Activated CD8-positive, alpha-beta memory T cell treated with anti-CD3 and anti-CD28 coated beads for 1 hour (primary cell): ENCODE data around the gene DDRGK1.
"Not testable (repeated sequence)": the region's sequence is repeated elsewhere in the genome, so short reads cannot be mapped to it uniquely, and the experiment has no call there.

Experiments
- DNase-seq, 2 donors: peaks; one replicate each; pipeline ENCODE4 v3.0.0-alpha.2; 2020; ENCODE audit warnings: low read depth in 1 of 2; ENCODE audit errors: extremely low read depth in 1 of 2

The DDRGK1 gene

GRCh38 chr20:3218307-3218988 lies 14.0 kb upstream of the DDRGK1 start:
- peak; percentile 32 to 63 for DNase-seq

GRCh38 chr20:3215359-3215917 lies 11.0 kb upstream of the DDRGK1 start:
- DNase-seq, result not testable (repeated sequence)

GRCh38 chr20:3213226-3213625 lies 8.7 kb upstream of the DDRGK1 start:
- DNase-seq, result no peak

- no peak for DNase-seq
Measured at GRCh38 chr20:3210346-3210745, 5.9 kb upstream of the DDRGK1 start.

- no peak for DNase-seq
Measured at GRCh38 chr20:3209946-3210317, 5.5 kb upstream of the DDRGK1 start.

- peak in 1 of 2 donors; percentile 33 for DNase-seq
Measured at GRCh38 chr20:3209257-3209945, 4.9 kb upstream of the DDRGK1 start, which contains the start of gene ITPA. ITPA (plus strand) TSS chr20:3209498; CDS start chr20:3209552, 54 bp downstream.

- no peak for DNase-seq
Measured at GRCh38 chr20:3208786-3209256, 4.3 kb upstream of the DDRGK1 start.

GRCh38 chr20:3203315-3204123 lies 963 bp downstream of the DDRGK1 start:
- no peak for DNase-seq

GRCh38 chr20:3202965-3203314 lies 1.5 kb downstream of the DDRGK1 start:
- no peak for DNase-seq

GRCh38 chr20:3199976-3200755 lies 4.3 kb downstream of the DDRGK1 start:
- no peak for DNase-seq

- no peak for DNase-seq
Measured at GRCh38 chr20:3199206-3199605, 5.3 kb downstream of the DDRGK1 start.

- DNase-seq, result no peak
Measured at GRCh38 chr20:3195590-3196237, 8.8 kb downstream of the DDRGK1 start.

- no peak for DNase-seq
Measured at GRCh38 chr20:3194617-3195280, 9.7 kb downstream of the DDRGK1 start.

GRCh38 chr20:3193806-3194616 lies 10.5 kb downstream of the DDRGK1 start:
- DNase-seq, result no peak

- no peak for DNase-seq
Measured at GRCh38 chr20:3192226-3193015, 12.1 kb downstream of the DDRGK1 start.

GRCh38 chr20:3190681-3191111 lies 13.8 kb downstream of the DDRGK1 start:
- DNase-seq, result no peak

GRCh38 chr20:3189561-3190131 lies 14.8 kb downstream of the DDRGK1 start:
- no peak for DNase-seq
